ENCODE results near the gene LPAR5.

LPAR5 gene

DNA sequence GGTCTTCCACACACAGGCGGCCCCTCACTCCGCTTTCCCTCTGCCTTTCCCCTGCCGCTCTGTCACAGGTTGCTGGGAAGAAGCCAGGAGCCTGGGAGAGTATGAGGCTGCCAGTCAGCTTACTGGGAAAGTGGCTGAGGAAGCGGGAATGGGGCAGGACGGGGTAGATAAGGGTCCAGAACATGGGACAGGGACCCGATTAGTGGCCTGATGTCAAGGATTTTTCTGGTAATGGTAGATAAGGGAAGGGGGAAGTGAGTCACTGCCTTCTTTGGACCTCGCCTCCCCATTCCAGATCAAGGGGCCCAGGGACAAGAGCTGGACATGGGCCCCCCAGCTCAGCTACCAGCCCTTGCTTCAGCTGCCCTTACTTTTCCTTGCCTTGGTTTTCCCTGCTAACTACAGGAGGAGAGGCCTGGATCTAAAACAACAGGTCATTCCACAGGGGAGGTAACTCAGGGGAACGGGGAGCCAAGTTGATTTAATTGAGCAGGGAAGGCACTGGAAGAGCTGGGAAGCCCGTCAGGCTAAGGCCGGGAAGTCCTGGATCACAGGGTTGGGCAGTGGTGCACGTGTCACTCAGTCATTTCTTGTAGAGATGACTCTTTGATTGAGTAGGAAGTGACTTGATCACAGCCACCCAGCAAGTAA lies 3.5 kb upstream of the LPAR5 start:
- 89 to 91% methylated on average over 11 of the region's 11 CpGs for WGBS, 2 experiments
- Histone ChIP-seq H3K9me3 (ENCODE audit: control insufficient read depth, low read length) (no peaks in the 10 kb centered on the region), H3K4me3 (ENCODE audit: insufficient read depth, low read depth, low read length) (no peak overlapping the region), H3K36me3 (ENCODE audit: control insufficient read depth, insufficient read depth, low read length) (peaks cover 2% of the 10 kb centered on the region), H3K4me1 (ENCODE audit: control insufficient read depth, insufficient read depth, low read length) (peaks cover 5% of the 10 kb centered on the region), H3K27me3 (ENCODE audit: control insufficient read depth, insufficient read depth, low read length, poor library complexity, severe bottlenecking) (no peaks in the 10 kb centered on the region), H3K27ac (ENCODE audit: insufficient read depth, low read depth, low read length, poor library complexity, severe bottlenecking) (no peak overlapping the region)

DNA sequence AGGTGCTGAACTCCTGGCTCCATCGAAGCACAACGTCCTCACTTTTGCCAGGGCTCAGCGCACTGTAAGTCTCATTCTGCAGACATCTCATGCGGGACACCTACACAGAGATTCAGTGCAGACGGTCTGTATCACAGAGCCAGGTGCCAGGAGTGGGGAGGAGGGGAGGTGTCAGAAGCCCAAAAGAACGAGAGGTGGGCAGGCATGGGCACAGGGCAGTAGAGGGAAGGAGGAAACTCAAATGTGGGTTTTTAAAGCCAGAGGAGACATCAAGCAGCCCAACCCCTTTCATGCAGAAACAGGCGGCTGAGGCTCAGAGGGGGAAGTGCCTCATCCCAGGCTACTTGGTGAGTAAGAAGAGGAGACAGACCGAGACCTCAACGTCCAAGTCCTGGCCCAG lies 2.5 kb upstream of the LPAR5 start:
- H3K4me1 ChIP-seq (ENCODE audit: control insufficient read depth, insufficient read depth, low read length), result peaks cover 5% of the 10 kb centered on the region
- no peak overlapping the region for H3K4me3 ChIP-seq (ENCODE audit: insufficient read depth, low read depth, low read length)
- 90 to 91% methylated on average over 9 of the region's 9 CpGs for WGBS, 2 experiments
- H3K27ac ChIP-seq (ENCODE audit: insufficient read depth, low read depth, low read length, poor library complexity, severe bottlenecking), result no peak overlapping the region
- H3K27me3 ChIP-seq (ENCODE audit: control insufficient read depth, insufficient read depth, low read length, poor library complexity, severe bottlenecking), result no peaks in the 10 kb centered on the region
- H3K36me3 ChIP-seq (ENCODE audit: control insufficient read depth, insufficient read depth, low read length), result no peaks in the 10 kb centered on the region
- no peaks in the 10 kb centered on the region for H3K9me3 ChIP-seq (ENCODE audit: control insufficient read depth, low read length)

DNA sequence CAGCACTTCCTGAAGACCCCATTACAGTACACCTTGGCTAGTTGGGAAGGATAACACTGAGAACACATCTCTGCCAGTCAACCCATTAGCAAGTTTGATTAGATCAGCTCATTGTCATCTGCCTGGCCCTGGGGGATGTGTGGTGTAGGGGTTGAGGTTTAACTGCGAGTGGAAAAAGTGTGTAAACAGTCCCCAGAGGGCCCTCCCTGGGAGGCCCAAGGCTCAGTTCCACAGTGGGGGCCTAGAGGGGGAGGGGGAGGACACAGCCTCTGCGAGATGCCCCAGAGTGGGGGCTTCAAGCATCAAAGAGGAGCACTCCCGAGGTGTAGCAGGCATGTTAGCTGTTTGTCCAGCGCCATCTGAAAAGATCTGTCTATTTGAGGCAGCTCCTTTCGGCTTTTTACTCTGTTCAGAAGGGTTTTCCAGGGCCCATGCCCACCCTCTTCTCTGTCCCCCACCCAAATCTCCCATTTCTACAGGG lies 344 bp downstream of the LPAR5 start:
- no peaks in the 10 kb centered on the region for H3K9me3 ChIP-seq (ENCODE audit: control insufficient read depth, low read length)
- no peaks in the 10 kb centered on the region for H3K27me3 ChIP-seq (ENCODE audit: control insufficient read depth, insufficient read depth, low read length, poor library complexity, severe bottlenecking)
- H3K4me3 ChIP-seq (ENCODE audit: insufficient read depth, low read depth, low read length), result no peak overlapping the region
- H3K27ac ChIP-seq (ENCODE audit: insufficient read depth, low read depth, low read length, poor library complexity, severe bottlenecking), result no peak overlapping the region
- WGBS, 2 experiments, result 66 to 69% methylated on average over 5 of the region's 5 CpGs
- H3K36me3 ChIP-seq (ENCODE audit: control insufficient read depth, insufficient read depth, low read length), result no peaks in the 10 kb centered on the region
- H3K4me1 ChIP-seq (ENCODE audit: control insufficient read depth, insufficient read depth, low read length), result peaks cover 16% of the 10 kb centered on the region

DNA sequence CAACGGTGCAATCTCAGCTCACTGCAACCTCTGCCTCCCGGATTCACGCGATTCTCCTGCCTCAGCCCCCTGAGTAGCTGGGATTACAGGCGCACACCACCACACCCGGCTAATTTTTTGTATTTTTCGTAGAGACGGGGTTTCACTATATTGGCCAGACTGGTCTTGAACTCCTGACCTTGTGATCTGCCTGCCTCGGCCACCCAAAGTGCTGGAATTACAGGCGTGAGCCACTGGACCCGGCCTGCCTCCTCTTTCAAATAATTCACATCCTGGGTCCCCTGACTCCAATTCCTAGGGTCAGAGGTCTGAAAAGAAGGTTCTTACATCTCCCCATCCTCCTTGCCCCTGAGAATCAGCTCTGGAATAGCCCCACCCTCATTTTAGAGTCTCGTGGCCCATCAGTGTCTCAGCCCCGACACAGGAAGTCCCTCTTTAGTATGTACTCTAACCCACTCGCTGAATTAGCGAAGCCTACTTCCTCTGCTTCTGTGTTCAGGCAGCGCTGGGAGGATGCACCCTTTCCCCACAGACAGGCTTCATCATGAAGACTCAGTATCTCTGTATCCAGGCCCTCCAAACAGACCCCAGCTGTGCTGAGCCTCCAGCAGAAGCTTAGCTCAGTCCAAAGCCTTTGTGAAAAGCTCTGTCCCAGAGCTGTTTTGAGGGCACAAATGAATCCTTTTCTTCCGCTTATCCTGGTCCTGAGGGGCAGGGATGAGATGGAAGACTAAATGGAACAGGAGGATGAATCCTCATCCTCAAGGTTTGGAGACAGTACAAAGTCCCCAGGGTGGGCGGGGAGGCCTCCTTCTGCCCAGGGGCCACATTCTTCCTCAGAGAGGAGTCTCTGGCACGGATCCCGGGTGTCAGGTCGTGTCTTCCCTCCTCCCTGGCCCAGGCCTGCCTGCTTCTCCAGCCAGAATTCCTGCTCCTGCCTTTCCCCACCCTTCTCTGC lies 3.5 kb downstream of the LPAR5 start:
- Histone ChIP-seq H3K9me3 (ENCODE audit: control insufficient read depth, low read length) (no peaks in the 10 kb centered on the region), H3K27ac (ENCODE audit: insufficient read depth, low read depth, low read length, poor library complexity, severe bottlenecking) (peak overlapping the region; percentile 56), H3K36me3 (ENCODE audit: control insufficient read depth, insufficient read depth, low read length) (no peaks in the 10 kb centered on the region), H3K4me1 (ENCODE audit: control insufficient read depth, insufficient read depth, low read length) (peaks cover 16% of the 10 kb centered on the region), H3K27me3 (ENCODE audit: control insufficient read depth, insufficient read depth, low read length, poor library complexity, severe bottlenecking) (no peaks in the 10 kb centered on the region), H3K4me3 (ENCODE audit: insufficient read depth, low read depth, low read length) (no peak overlapping the region)
- 82% methylated on average over 21 of the region's 21 CpGs for WGBS, 2 experiments

DNA sequence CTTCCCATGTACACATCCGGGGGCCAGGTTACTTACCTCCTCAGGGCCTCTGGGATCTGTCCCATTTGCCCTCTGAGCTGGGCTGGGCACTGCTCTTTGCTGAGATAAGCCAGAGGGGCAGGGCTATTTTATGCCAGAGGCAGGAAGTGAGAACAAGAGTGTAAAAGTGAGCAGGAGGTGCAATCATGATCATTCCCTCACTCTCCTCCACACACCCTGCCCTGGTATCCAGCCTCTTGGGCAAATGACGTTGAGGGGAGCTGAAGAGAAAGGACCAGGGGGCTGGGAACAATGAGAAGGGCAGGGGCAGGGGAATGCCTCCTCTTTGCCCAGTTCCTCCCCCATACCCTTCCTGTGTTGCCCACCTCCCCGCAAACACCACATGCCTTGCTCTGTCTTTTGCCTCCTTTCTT lies 4.2 kb downstream of the LPAR5 start:
- WGBS, 2 experiments, result 73 to 88% methylated on average over 3 of the region's 3 CpGs
- H3K27me3 ChIP-seq (ENCODE audit: control insufficient read depth, insufficient read depth, low read length, poor library complexity, severe bottlenecking), result no peaks in the 10 kb centered on the region
- H3K36me3 ChIP-seq (ENCODE audit: control insufficient read depth, insufficient read depth, low read length), result no peaks in the 10 kb centered on the region
- no peak overlapping the region for H3K4me3 ChIP-seq (ENCODE audit: insufficient read depth, low read depth, low read length)
- H3K4me1 ChIP-seq (ENCODE audit: control insufficient read depth, insufficient read depth, low read length), result peaks cover 16% of the 10 kb centered on the region
- H3K27ac ChIP-seq (ENCODE audit: insufficient read depth, low read depth, low read length, poor library complexity, severe bottlenecking), result no peak overlapping the region
- H3K9me3 ChIP-seq (ENCODE audit: control insufficient read depth, low read length), result no peaks in the 10 kb centered on the region

DNA sequence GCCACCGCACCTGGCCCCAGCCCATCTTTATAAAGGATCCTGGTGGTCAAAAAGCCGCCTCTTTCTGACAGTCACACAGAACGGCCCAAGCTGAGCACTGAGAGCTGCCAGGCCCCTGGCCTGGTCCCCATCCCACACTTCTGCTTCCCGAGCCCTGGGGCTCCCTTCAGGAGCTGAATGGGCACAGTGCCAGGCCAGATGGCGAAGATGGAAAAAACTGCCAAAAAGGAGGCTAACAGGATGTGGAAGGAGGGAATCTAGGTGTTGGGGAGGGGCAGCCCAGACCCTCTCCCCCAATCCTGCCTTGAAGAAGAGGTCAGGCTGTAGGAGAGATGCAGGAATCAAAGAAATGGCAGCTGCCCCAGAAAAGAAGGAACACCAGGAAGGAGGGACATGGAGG lies 5.0 kb downstream of the LPAR5 start:
- peaks cover 12% of the 10 kb centered on the region for H3K4me1 ChIP-seq (ENCODE audit: control insufficient read depth, insufficient read depth, low read length)
- H3K27me3 ChIP-seq (ENCODE audit: control insufficient read depth, insufficient read depth, low read length, poor library complexity, severe bottlenecking), result no peaks in the 10 kb centered on the region
- 75 to 77% methylated on average over 5 of the region's 5 CpGs for WGBS, 2 experiments
- no peaks in the 10 kb centered on the region for H3K36me3 ChIP-seq (ENCODE audit: control insufficient read depth, insufficient read depth, low read length)
- no peak overlapping the region for H3K4me3 ChIP-seq (ENCODE audit: insufficient read depth, low read depth, low read length)
- no peaks in the 10 kb centered on the region for H3K9me3 ChIP-seq (ENCODE audit: control insufficient read depth, low read length)
- no peak overlapping the region for H3K27ac ChIP-seq (ENCODE audit: insufficient read depth, low read depth, low read length, poor library complexity, severe bottlenecking)

DNA sequence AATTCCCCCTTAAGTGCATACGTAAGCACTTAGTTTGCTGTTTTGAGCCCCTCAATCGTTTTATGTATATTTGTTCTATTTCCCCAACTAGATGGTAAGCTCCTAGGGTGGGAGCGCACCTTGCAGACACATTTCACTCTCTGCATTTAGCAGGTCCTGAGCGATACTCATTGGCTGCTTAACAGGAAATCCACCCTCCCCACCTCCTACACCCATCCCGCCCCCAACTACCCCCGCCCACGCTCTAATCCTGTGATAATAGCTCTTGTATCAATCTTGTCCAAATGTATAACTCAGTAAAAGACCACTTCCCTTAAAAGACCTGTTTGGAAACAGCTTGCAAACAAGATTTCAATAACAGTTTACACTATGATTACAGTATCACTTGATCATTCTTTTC lies 8.1 kb downstream of the LPAR5 start:
- H3K27ac ChIP-seq (ENCODE audit: insufficient read depth, low read depth, low read length, poor library complexity, severe bottlenecking), result no peak overlapping the region
- H3K27me3 ChIP-seq (ENCODE audit: control insufficient read depth, insufficient read depth, low read length, poor library complexity, severe bottlenecking), result no peaks in the 10 kb centered on the region
- no peak overlapping the region for H3K4me3 ChIP-seq (ENCODE audit: insufficient read depth, low read depth, low read length)
- H3K4me1 ChIP-seq (ENCODE audit: control insufficient read depth, insufficient read depth, low read length), result peaks cover 4% of the 10 kb centered on the region
- no peaks in the 10 kb centered on the region for H3K9me3 ChIP-seq (ENCODE audit: control insufficient read depth, low read length)
- H3K36me3 ChIP-seq (ENCODE audit: control insufficient read depth, insufficient read depth, low read length), result no peaks in the 10 kb centered on the region
- WGBS, 2 experiments, result 75 to 78% methylated on average over 6 to 7 of the region's 7 CpGs

DNA sequence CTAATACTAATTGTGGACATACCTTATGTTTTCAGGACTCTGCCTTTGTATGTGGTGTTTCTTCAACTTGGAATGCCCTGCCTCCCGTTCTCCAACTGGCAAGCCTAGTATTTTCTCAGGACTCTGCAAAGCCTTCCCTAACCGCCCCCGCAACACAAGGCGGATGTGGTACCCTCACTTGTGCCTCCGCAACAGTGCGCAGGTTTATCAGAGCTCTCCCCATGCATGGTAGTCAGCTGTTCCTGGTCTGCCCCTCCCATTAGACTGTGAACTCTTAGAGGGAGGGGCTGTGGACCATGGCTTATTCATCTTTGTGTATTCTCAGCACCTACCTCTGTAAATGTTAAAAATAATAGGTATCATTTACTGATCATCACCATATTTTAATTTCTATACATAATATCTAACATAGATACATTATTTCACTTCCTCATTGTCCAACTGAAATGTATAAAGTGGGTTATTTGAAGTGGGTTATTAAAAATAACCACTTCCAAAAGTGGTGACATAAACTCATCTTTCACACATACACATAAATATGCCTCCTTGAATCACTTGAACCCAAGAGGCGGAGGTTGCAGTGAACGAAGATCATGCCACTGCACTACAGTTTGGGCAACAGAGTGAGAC lies 9.0 kb downstream of the LPAR5 start:
- Histone ChIP-seq H3K27ac (ENCODE audit: insufficient read depth, low read depth, low read length, poor library complexity, severe bottlenecking) (no peak overlapping the region), H3K36me3 (ENCODE audit: control insufficient read depth, insufficient read depth, low read length) (no peaks in the 10 kb centered on the region), H3K4me3 (ENCODE audit: insufficient read depth, low read depth, low read length) (no peak overlapping the region), H3K27me3 (ENCODE audit: control insufficient read depth, insufficient read depth, low read length, poor library complexity, severe bottlenecking) (no peaks in the 10 kb centered on the region), H3K9me3 (ENCODE audit: control insufficient read depth, low read length) (no peaks in the 10 kb centered on the region), H3K4me1 (ENCODE audit: control insufficient read depth, insufficient read depth, low read length) (no peaks in the 10 kb centered on the region)
- WGBS, 2 experiments, result 94 to 95% methylated on average over 8 of the region's 8 CpGs

DNA sequence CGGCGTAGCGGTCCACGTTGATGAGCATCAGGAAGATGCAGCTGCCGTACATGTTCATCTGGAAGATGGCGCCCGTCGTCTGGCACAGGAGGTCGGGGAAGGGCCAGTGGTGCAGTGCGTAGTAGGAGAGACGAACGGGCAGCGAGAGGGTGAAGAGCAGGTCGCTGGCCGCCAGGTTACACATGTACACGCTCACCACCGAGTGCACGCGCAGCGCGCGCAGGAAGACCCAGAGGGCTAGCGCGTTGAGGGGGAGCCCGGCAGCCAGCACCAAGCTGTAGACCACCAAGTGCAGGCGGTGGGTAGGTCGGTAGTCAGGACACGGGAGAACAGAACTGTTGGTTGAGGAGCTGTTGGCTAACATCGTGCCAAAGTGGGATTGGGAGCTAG lies 14.9 kb downstream of the LPAR5 start:
- WGBS, 2 experiments, result 96 to 97% methylated on average over 29 of the region's 29 CpGs
- no peak overlapping the region for H3K4me3 ChIP-seq (ENCODE audit: insufficient read depth, low read depth, low read length)

More for the DNA sequence above, 14.9 kb downstream of the LPAR5 start:
- Histone ChIP-seq H3K27ac (ENCODE audit: insufficient read depth, low read depth, low read length, poor library complexity, severe bottlenecking) (no peak overlapping the region), H3K36me3 (ENCODE audit: control insufficient read depth, insufficient read depth, low read length) (no peaks in the 10 kb centered on the region), H3K9me3 (ENCODE audit: control insufficient read depth, low read length) (no peaks in the 10 kb centered on the region), H3K27me3 (ENCODE audit: control insufficient read depth, insufficient read depth, low read length, poor library complexity, severe bottlenecking) (peaks cover 27% of the 10 kb centered on the region), H3K4me1 (ENCODE audit: control insufficient read depth, insufficient read depth, low read length) (no peaks in the 10 kb centered on the region)

All from ectodermal cell (in vitro differentiated cells).